GM12865 (cell line): ENCODE measurements around the gene EHD1.

ENCODE experiments used
- DNase-seq: peaks from one replicate; pipeline ENCODE4 v3.0.0; 2010; ENCODE audit warnings: low read depth
- H3K4me3 ChIP-seq: 2 replicates; pipeline ENCODE4 v1.5.1; 2011; ENCODE audit warnings: mild to moderate bottlenecking, low read depth, low read length, control low read depth
- CTCF ChIP-seq: IDR thresholded peaks from 2 replicates; pipeline ENCODE4 v1.5.1; 2011; ENCODE audit warnings: low read length, control low read depth, low read depth, inconsistent platforms; ENCODE audit not compliant: insufficient read depth; ENCODE audit errors: missing control alignments

EHD1 gene

DNA sequence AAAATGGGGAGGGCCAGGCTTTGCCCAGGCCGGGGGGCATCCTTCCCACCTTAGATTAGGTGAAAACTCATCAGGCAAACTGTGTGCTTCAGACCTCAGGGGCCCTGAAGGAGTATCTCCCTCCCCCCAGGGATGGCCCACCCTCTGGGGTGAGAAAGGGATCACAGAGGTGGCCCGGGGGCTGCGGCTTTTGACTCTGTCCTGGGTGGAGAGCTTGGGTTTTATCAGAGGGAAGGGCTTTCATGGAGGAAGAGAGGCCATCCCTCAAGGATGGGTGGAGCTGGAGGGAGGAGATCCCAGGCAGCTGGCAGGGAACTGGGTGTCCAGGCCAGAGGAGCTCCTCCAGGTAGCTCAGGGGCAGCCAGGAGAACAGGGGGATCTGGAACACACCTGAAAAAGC lies 43.0 kb upstream of the EHD1 start:
- no peak for DNase-seq
- H3K4me3 ChIP-seq: no peak overlapping the region
- no peak for TF ChIP-seq CTCF

- no peak for DNase-seq
- H3K4me3 ChIP-seq: no peak overlapping the region
- no peak for TF ChIP-seq CTCF
These were observed 41.7 kb upstream of the EHD1 start for GRCh38 chr11:64920124-64920523.

DNA sequence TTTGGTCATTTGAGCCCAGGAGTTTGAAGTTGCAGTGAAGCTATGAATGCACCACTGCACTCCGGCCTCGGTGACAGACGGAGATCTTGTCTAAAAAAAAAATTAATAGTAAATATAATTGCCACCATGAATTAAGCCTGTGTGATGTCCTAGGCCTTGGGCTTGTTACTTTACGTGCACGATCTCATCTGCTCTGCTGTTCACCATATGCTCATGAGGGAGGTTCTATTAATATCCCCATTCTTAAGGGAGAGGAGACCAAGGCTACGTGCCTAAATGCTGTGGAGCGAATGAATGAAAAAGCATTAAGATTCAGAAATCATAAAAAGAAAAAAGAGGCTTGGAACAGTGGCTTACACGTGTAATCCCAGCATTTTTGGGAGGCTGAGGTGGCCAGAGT lies 41.2 kb upstream of the EHD1 start:
- no peak for TF ChIP-seq CTCF
- no peak for DNase-seq
- H3K4me3 ChIP-seq: no peak overlapping the region

DNA sequence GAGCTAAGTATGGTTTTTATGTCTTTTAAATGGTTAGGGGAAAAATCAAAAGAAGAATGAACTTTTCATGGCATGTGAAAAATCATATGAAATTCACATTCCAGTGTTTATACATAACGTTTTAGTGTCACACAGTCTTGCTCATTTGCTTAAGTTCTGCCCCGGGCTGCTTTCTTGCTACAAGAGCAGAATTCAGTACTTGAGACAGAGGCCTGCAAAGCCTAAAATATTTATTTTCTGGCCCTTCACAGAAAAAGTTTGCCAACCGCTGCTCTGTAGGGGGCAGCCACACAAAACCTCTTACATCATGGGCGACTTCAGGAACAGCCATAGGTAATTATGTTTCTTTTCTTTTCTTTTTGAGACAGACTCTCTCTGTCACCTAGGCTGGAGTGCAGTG lies 39.6 kb upstream of the EHD1 start:
- peak overlapping the region; percentile 59 for H3K4me3 ChIP-seq
- peak; percentile 46 for DNase-seq
- TF ChIP-seq CTCF: peak; percentile 17

DNA sequence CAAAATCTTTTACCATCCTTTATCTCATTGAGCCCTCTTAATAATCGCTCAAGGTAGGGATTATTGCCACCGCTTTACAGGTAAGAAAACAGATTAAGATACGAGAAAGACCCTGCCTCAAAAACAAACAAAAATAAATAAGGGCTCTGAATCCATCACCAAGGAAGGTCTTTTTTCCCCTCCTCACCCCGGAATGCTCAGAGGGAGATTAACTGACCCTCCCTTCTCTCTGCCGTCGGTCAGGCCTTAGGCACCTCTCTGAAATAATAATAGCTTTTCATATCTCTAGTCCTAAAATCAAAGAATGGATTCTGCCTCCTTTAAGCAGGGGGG lies 39.2 kb upstream of the EHD1 start:
- no peak for TF ChIP-seq CTCF
- DNase-seq: no peak
- peak overlapping the region; percentile 59 for H3K4me3 ChIP-seq

- peak within 1 kb of the TSS; percentile 64 for H3K4me3 ChIP-seq
- TF ChIP-seq CTCF: no peak
- peak; percentile 99 for DNase-seq
These were observed 38.6 kb upstream of the EHD1 start, which contains the start of gene ATG2A for GRCh38 chr11:64916775-64917662. Gene ATG2A (minus strand): TSS chr11:64917209. CDS start chr11:64917135, 74 bp downstream.
